ENCODE results near the gene ENKUR. TPM values are rescaled to one million over a fixed set of nuclear protein-coding genes. Genes with fewer than 3 reads are reported as not detected.

Gene ENKUR
- total RNA-seq, 2 donors from 2014 or later: 1.1 TPM; not detected in 1

DNA sequence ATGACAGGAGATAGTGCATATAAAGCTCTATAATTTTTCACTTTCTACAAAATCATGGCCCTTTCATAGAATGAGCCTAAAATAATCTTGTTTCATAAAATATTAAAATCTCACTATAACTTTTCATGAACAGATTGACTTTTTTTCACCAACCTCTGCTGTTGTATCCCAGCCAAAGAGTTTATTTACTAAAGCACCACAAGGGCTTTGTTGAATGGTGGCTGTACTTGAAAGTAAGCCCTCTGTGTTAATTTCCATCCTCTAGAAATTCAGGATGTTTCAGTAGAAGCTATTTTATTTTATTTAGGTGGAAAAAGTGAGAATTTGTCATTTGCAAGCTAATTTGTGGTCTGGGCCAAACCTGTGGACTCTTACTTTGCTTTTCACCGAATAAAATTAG is 30.7 kb upstream of the ENKUR start:
- DNase-seq (ENCODE audit: low spot score) (no peak), ATAC-seq (ENCODE audit: insufficient number of reproducible peaks, low FRiP score, low read depth) (no peak)
- no peaks in the 10 kb centered on the region for H3K27me3 ChIP-seq (replicated peaks; ENCODE audit: insufficient read depth)
- TF ChIP-seq CTCF (IDR thresholded peaks at IDR 0.05): no peak
- H3K4me1 ChIP-seq (ENCODE audit: control insufficient read depth in 1 of 2, low read depth in 2 of 2): peaks cover 3 to 26% of the 10 kb centered on the region in 2 donors
- H3K27ac ChIP-seq: no peak overlapping the region
- H3K9me3 ChIP-seq: no peaks in the 10 kb centered on the region
- H3K36me3 ChIP-seq: no peaks in the 10 kb centered on the region
- H3K4me3 ChIP-seq: no peak overlapping the region

- no peak for ATAC-seq (ENCODE audit: insufficient number of reproducible peaks, low FRiP score, low read depth)
- Histone ChIP-seq H3K9me3 (no peaks in the 10 kb centered on the region), H3K4me1 (ENCODE audit: control insufficient read depth in 1 of 2, low read depth in 2 of 2) (peaks cover 0 to 16% of the 10 kb centered on the region in 2 donors), H3K4me3 (no peak overlapping the region), H3K27ac (no peak overlapping the region), H3K27me3 (replicated peaks; ENCODE audit: insufficient read depth) (no peaks in the 10 kb centered on the region), H3K36me3 (no peaks in the 10 kb centered on the region)
- no peak for TF ChIP-seq CTCF (IDR thresholded peaks at IDR 0.05)
- DNase-seq (ENCODE audit: low spot score): no peak
These were observed 23.6 kb upstream of the ENKUR start for GRCh38 chr10:25039531-25039930.

DNA sequence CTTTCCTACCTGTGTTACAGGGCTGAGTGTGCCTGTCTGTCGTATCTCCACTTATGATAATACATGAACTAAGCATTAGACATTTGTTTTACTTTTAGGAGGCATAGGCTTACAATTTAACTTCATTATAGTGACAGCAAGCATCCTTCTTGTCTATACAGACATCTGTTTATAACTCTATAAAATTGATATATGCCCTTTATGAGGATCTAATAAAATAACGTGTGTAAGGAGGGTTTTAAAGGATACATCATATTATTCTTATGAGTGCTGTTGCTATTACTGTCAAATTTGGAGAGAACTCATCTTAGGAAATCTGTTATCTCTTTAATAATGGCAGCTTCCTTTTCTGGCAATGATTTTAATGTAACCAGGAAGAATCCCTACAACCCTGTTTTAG is 22.4 kb upstream of the ENKUR start:
- H3K9me3 ChIP-seq: no peaks in the 10 kb centered on the region
- H3K4me1 ChIP-seq (ENCODE audit: control insufficient read depth in 1 of 2, low read depth in 2 of 2): peaks cover 0 to 16% of the 10 kb centered on the region in 2 donors
- H3K36me3 ChIP-seq: no peaks in the 10 kb centered on the region
- no peak overlapping the region for H3K4me3 ChIP-seq
- no peak for ATAC-seq (ENCODE audit: insufficient number of reproducible peaks, low FRiP score, low read depth)
- no peak for DNase-seq (ENCODE audit: low spot score)
- no peak overlapping the region for H3K27ac ChIP-seq
- TF ChIP-seq CTCF (IDR thresholded peaks at IDR 0.05): no peak
- no peaks in the 10 kb centered on the region for H3K27me3 ChIP-seq (replicated peaks; ENCODE audit: insufficient read depth)

- Histone ChIP-seq H3K4me3 (peak overlapping the region; percentile 29), H3K27me3 (replicated peaks; ENCODE audit: insufficient read depth) (no peaks in the 10 kb centered on the region), H3K36me3 (no peaks in the 10 kb centered on the region), H3K9me3 (no peaks in the 10 kb centered on the region), H3K4me1 (ENCODE audit: control insufficient read depth in 1 of 2, low read depth in 2 of 2) (peaks cover 0 to 16% of the 10 kb centered on the region in 2 donors), H3K27ac (no peak overlapping the region)
- ATAC-seq (ENCODE audit: insufficient number of reproducible peaks, low FRiP score, low read depth) (no peak), DNase-seq (ENCODE audit: low spot score) (no peak)
- TF ChIP-seq CTCF (IDR thresholded peaks at IDR 0.05): no peak
These were observed 20.4 kb upstream of the ENKUR start for GRCh38 chr10:25036381-25036780.

- no peak for TF ChIP-seq CTCF (IDR thresholded peaks at IDR 0.05)
These were observed 13.6 kb upstream of the ENKUR start for GRCh38 chr10:25029519-25029918.

More at GRCh38 chr10:25029519-25029918, 13.6 kb upstream of the ENKUR start:
- peaks cover 2 to 9% of the 10 kb centered on the region in 2 donors for H3K4me1 ChIP-seq (ENCODE audit: control insufficient read depth in 1 of 2, low read depth in 2 of 2)
- no peaks in the 10 kb centered on the region for H3K27me3 ChIP-seq (replicated peaks; ENCODE audit: insufficient read depth)
- no peak for ATAC-seq (ENCODE audit: insufficient number of reproducible peaks, low FRiP score, low read depth)
- H3K9me3 ChIP-seq: no peaks in the 10 kb centered on the region
- no peak overlapping the region for H3K4me3 ChIP-seq
- no peak for DNase-seq (ENCODE audit: low spot score)
- no peak overlapping the region for H3K27ac ChIP-seq
- no peaks in the 10 kb centered on the region for H3K36me3 ChIP-seq

Measured in thoracic aorta (tissue), 2 donors.